Measurements from ENCODE around the gene ROMO1. TPM values are rescaled to one million over a fixed set of nuclear protein-coding genes. Genes with fewer than 3 reads are reported as not detected.

The ROMO1 gene
- total RNA-seq, 1 donor from 2014 or later: 248 TPM

- no peak overlapping the region for H3K27ac ChIP-seq
- no peak for TF ChIP-seq CTCF (IDR thresholded peaks at IDR 0.05)
- TF ChIP-seq POLR2A (IDR thresholded peaks at IDR 0.05): no peak
- no peak for TF ChIP-seq POLR2AphosphoS5 (IDR thresholded peaks at IDR 0.05; ENCODE audit: insufficient read depth in 1 of 2, low read depth in 1 of 2)
- H3K9me3 ChIP-seq: no peaks in the 10 kb centered on the region
- H3K4me3 ChIP-seq: no peak overlapping the region
- no peaks in the 10 kb centered on the region for H3K27me3 ChIP-seq
- peaks cover 65% of the 10 kb centered on the region for H3K4me1 ChIP-seq
- no peak for DNase-seq (ENCODE audit: extremely low spot score in 2 of 2)
- intact Hi-C loops (cut with DNase I): loop anchor here (10.0 kb wide), 1 partner anchor 154 kb away; no protein-coding TSS in a partner anchor
- peaks cover 0 to 91% of the 10 kb centered on the region in 2 donors for H3K36me3 ChIP-seq
Measured at GRCh38 chr20:35730583-35731468, 31.6 kb downstream of the ROMO1 start.

- H3K27ac ChIP-seq: no peak overlapping the region
- intact Hi-C loops (cut with DNase I): loop anchor here (10.0 kb wide), 1 partner anchor 153 kb away; no protein-coding TSS in a partner anchor
Measured at GRCh38 chr20:35731469-35731788, 32.2 kb downstream of the ROMO1 start.

GRCh38 chr20:35731862-35732643 lies 32.8 kb downstream of the ROMO1 start:
- intact Hi-C loops (cut with DNase I): loop anchor here (10.0 kb wide), 1 partner anchor 153 kb away; no protein-coding TSS in a partner anchor
- H3K9me3 ChIP-seq: no peaks in the 10 kb centered on the region
- no peak overlapping the region for H3K27ac ChIP-seq
- DNase-seq (ENCODE audit: extremely low spot score in 2 of 2): no peak
- H3K4me1 ChIP-seq: peaks cover 77% of the 10 kb centered on the region
- no peak overlapping the region for H3K4me3 ChIP-seq
- H3K27me3 ChIP-seq: no peaks in the 10 kb centered on the region
- peaks cover 0 to 91% of the 10 kb centered on the region in 2 donors for H3K36me3 ChIP-seq
- TF ChIP-seq CTCF (IDR thresholded peaks at IDR 0.05) (no peak), POLR2AphosphoS5 (IDR thresholded peaks at IDR 0.05; ENCODE audit: insufficient read depth in 1 of 2, low read depth in 1 of 2) (no peak), POLR2A (IDR thresholded peaks at IDR 0.05) (no peak)

More at GRCh38 chr20:35731469-35731788, 32.2 kb downstream of the ROMO1 start:
- Histone ChIP-seq H3K4me3 (no peak overlapping the region), H3K27me3 (no peaks in the 10 kb centered on the region), H3K4me1 (peaks cover 71% of the 10 kb centered on the region), H3K36me3 (peaks cover 0 to 91% of the 10 kb centered on the region in 2 donors), H3K9me3 (no peaks in the 10 kb centered on the region)
- no peak for DNase-seq (ENCODE audit: extremely low spot score in 2 of 2)
- TF ChIP-seq POLR2A (IDR thresholded peaks at IDR 0.05) (no peak), CTCF (IDR thresholded peaks at IDR 0.05) (no peak), POLR2AphosphoS5 (IDR thresholded peaks at IDR 0.05; ENCODE audit: insufficient read depth in 1 of 2, low read depth in 1 of 2) (no peak)

- no peak for DNase-seq (ENCODE audit: extremely low spot score in 2 of 2)
- Histone ChIP-seq H3K36me3 (peaks cover 0 to 91% of the 10 kb centered on the region in 2 donors), H3K27me3 (no peaks in the 10 kb centered on the region), H3K4me3 (no peak overlapping the region), H3K9me3 (no peaks in the 10 kb centered on the region), H3K27ac (no peak overlapping the region), H3K4me1 (peaks cover 83% of the 10 kb centered on the region)
- TF ChIP-seq CTCF (IDR thresholded peaks at IDR 0.05) (no peak), POLR2AphosphoS5 (IDR thresholded peaks at IDR 0.05; ENCODE audit: insufficient read depth in 1 of 2, low read depth in 1 of 2) (no peak), POLR2A (IDR thresholded peaks at IDR 0.05) (no peak)
- intact Hi-C loops (cut with DNase I): loop anchor here (10.0 kb wide), 1 partner anchor 152 kb away; no protein-coding TSS in a partner anchor
Measured at GRCh38 chr20:35732644-35732982, 33.4 kb downstream of the ROMO1 start.

All from vagina (tissue), 2 donors.